GM23338 (cell line): ENCODE data around the gene OSER1.

Experiments
- CREB1 ChIP-seq: fragments of 250-450 bp; sonication (Bioruptor Pico); IDR thresholded peaks from 2 replicates; pipeline ENCODE4 v1.5.0; 2020; ENCODE audit warnings: low read depth, mild to moderate bottlenecking, moderate library complexity
- EZH2 ChIP-seq: fragments of 200-600 bp; sonication (generic); IDR thresholded peaks from one replicate; pipeline ENCODE4 v1.8.0; 2017; ENCODE audit warnings: antibody characterized with exemption, mild to moderate bottlenecking, low read depth; ENCODE audit not compliant: unreplicated experiment
- EZH2phosphoT487 ChIP-seq: fragments of 200-600 bp; sonication (generic); IDR thresholded peaks from one replicate; pipeline ENCODE4 v1.8.1; 2018; ENCODE audit warnings: antibody characterized with exemption; ENCODE audit not compliant: unreplicated experiment
- POLR2AphosphoS5 ChIP-seq: IDR thresholded peaks from 2 replicates; pipeline ENCODE4 v1.6.1; 2016; ENCODE audit warnings: antibody characterized with exemption, low read depth
- REST ChIP-seq: IDR thresholded peaks from one replicate; pipeline ENCODE4 v1.6.1; 2018; ENCODE audit warnings: antibody characterized with exemption; ENCODE audit not compliant: unreplicated experiment
- ZNF114 ChIP-seq: fragments of 250-450 bp; sonication (Bioruptor Pico); IDR thresholded peaks from 2 replicates; pipeline ENCODE4 v1.5.0; 2020; ENCODE audit warnings: mild to moderate bottlenecking, moderate library complexity
- TF ChIP-seq, protein P1 (sequence below), 2 experiments: fragments of 200-600 bp in 1 of 2; sonication (generic) in 1 of 2; conservative IDR thresholded peaks; 2 replicates each; pipeline versions ENCODE4 v1.5.1 to v1.6.1; 2016 to 2017; ENCODE audit warnings: antibody characterized with exemption in 2 of 2, low read depth in 2 of 2, mild to moderate bottlenecking in 2 of 2, moderate library complexity in 1 of 2

GRCh38 chr20:44198872-44199271 is 11.7 kb downstream of the OSER1 start:
- no peak for TF ChIP-seq EZH2
- no peak for TF ChIP-seq EZH2phosphoT487
- TF ChIP-seq, protein P1, sequence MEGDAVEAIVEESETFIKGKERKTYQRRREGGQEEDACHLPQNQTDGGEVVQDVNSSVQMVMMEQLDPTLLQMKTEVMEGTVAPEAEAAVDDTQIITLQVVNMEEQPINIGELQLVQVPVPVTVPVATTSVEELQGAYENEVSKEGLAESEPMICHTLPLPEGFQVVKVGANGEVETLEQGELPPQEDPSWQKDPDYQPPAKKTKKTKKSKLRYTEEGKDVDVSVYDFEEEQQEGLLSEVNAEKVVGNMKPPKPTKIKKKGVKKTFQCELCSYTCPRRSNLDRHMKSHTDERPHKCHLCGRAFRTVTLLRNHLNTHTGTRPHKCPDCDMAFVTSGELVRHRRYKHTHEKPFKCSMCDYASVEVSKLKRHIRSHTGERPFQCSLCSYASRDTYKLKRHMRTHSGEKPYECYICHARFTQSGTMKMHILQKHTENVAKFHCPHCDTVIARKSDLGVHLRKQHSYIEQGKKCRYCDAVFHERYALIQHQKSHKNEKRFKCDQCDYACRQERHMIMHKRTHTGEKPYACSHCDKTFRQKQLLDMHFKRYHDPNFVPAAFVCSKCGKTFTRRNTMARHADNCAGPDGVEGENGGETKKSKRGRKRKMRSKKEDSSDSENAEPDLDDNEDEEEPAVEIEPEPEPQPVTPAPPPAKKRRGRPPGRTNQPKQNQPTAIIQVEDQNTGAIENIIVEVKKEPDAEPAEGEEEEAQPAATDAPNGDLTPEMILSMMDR (conservative IDR thresholded peaks at IDR 0.05; ENCODE audit: low read depth in 2 of 2), result no peak
- no peak for TF ChIP-seq CREB1 (CRISPR knock-in tag)
- TF ChIP-seq POLR2AphosphoS5, result no peak
- no peak for TF ChIP-seq ZNF114 (CRISPR knock-in tag)
- TF ChIP-seq REST, result no peak
